ENCODE data around the gene DGKE.

- TF ChIP-seq EZH2 (IDR thresholded peaks at IDR 0.05; ENCODE audit: borderline replicate concordance), result no peak
- TF ChIP-seq CTCF (IDR thresholded peaks at IDR 0.05; ENCODE audit: poor library complexity), result no peak
Measured at GRCh38 chr17:56887552-56888467, 53.9 kb downstream of the DGKE start.
